ENCODE data around the gene PROK1. TPM values are rescaled to one million over a fixed set of nuclear protein-coding genes. Genes with fewer than 3 reads are reported as not detected.

The PROK1 gene
- total RNA-seq, 1 donor from 2014 or later = not detected

DNA sequence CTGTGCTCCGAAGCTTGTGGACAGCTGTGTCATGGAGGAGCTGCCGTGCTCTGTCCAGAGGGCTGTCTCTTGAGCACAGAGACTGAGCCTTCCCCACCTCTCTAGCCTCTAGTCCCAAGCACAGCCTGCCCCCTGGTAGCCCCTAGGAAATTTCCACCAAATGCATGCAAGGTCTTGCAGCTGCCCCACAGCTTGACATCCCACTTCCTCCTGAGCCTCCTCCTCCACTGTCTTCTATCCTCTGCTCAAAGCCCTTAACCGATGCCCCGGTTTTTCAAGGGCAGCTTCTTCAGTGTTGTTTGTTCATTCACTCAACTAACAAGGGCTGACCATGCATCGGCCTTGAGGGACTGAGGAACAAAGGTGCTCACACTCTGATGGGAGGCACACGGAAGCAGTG is 20.6 kb upstream of the PROK1 start:
- no peak overlapping the region for H3K27ac Mint-ChIP-seq (ENCODE audit: unreplicated experiment)
- no peaks in the 10 kb centered on the region for H3K36me3 Mint-ChIP-seq (ENCODE audit: low read depth, unreplicated experiment)
- no peaks in the 10 kb centered on the region for H3K79me2 ChIP-seq (ENCODE audit: insufficient read depth, low read length)
- no peaks in the 10 kb centered on the region for H3K36me3 ChIP-seq (ENCODE audit: insufficient read depth, low read length)
- no peak overlapping the region for H3K4me2 ChIP-seq (ENCODE audit: low read length)
- peaks cover 6% of the 10 kb centered on the region for H3K4me1 Mint-ChIP-seq (ENCODE audit: low read depth, unreplicated experiment)
- H3K4me3 Mint-ChIP-seq (ENCODE audit: unreplicated experiment) = no peak overlapping the region
- peaks cover 25% of the 10 kb centered on the region for H3K27me3 Mint-ChIP-seq (ENCODE audit: low read depth, unreplicated experiment)
- H4K20me1 ChIP-seq (ENCODE audit: insufficient read depth, low read length) = no peaks in the 10 kb centered on the region
- no peak overlapping the region for H3K9ac ChIP-seq (ENCODE audit: low read length)
- H3K9me3 ChIP-seq (ENCODE audit: insufficient read depth, low read depth, low read length) = no peaks in the 10 kb centered on the region
- TF ChIP-seq EZH2 (IDR thresholded peaks at IDR 0.05; ENCODE audit: insufficient read depth, low read length) = no peak
- TF ChIP-seq, protein P1, sequence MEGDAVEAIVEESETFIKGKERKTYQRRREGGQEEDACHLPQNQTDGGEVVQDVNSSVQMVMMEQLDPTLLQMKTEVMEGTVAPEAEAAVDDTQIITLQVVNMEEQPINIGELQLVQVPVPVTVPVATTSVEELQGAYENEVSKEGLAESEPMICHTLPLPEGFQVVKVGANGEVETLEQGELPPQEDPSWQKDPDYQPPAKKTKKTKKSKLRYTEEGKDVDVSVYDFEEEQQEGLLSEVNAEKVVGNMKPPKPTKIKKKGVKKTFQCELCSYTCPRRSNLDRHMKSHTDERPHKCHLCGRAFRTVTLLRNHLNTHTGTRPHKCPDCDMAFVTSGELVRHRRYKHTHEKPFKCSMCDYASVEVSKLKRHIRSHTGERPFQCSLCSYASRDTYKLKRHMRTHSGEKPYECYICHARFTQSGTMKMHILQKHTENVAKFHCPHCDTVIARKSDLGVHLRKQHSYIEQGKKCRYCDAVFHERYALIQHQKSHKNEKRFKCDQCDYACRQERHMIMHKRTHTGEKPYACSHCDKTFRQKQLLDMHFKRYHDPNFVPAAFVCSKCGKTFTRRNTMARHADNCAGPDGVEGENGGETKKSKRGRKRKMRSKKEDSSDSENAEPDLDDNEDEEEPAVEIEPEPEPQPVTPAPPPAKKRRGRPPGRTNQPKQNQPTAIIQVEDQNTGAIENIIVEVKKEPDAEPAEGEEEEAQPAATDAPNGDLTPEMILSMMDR (IDR thresholded peaks at IDR 0.05; ENCODE audit: insufficient read depth, low read depth, low read length) = no peak
- H3K27me3 ChIP-seq (ENCODE audit: insufficient read depth, low read length) = peaks cover 14% of the 10 kb centered on the region
- no peak overlapping the region for H3K27ac ChIP-seq (ENCODE audit: low read depth, low read length)
- DNase-seq (ENCODE audit: low read depth) (no peak), FAIRE-seq (no peak)
- H2AFZ ChIP-seq (ENCODE audit: low read depth, low read length) = no peak overlapping the region
- H3K4me1 ChIP-seq (ENCODE audit: insufficient read depth, low read length) = no peaks in the 10 kb centered on the region
- no peak overlapping the region for H3K4me3 ChIP-seq (ENCODE audit: insufficient read depth, low read depth, low read length)
- no peaks in the 10 kb centered on the region for H3K9me3 Mint-ChIP-seq (ENCODE audit: unreplicated experiment)

DNA sequence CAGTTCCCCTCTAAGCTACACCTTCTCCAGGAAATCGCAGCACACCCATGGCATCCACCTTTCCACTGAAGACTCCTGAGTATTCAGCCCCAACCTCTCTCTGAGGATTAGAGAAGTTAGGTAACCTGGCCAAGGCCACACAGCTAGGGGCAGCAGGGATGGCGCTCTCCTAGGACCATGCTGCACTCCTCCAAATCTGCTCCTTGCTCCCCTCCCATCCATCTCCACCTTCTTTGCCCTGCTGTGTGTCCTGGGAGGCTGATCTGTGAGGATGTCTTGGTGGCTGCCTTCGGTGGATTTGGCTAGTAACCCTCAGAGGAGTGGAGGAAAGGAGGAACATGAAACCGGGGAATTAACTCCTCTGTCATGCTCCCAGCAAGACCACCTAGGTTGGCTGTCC is 20.0 kb upstream of the PROK1 start:
- no peak for FAIRE-seq
- peaks cover 9% of the 10 kb centered on the region for H3K27me3 ChIP-seq (ENCODE audit: insufficient read depth, low read length)
- Mint-ChIP-seq H3K27ac (ENCODE audit: unreplicated experiment) (no peak overlapping the region), H3K4me1 (ENCODE audit: low read depth, unreplicated experiment) (peaks cover 6% of the 10 kb centered on the region), H3K27me3 (ENCODE audit: low read depth, unreplicated experiment) (peaks cover 25% of the 10 kb centered on the region), H3K9me3 (ENCODE audit: unreplicated experiment) (no peaks in the 10 kb centered on the region), H3K4me3 (ENCODE audit: unreplicated experiment) (no peak overlapping the region), H3K36me3 (ENCODE audit: low read depth, unreplicated experiment) (no peaks in the 10 kb centered on the region)
- H3K4me2 ChIP-seq (ENCODE audit: low read length) = no peak overlapping the region
- H3K4me3 ChIP-seq (ENCODE audit: insufficient read depth, low read depth, low read length) = no peak overlapping the region
- TF ChIP-seq EZH2 (IDR thresholded peaks at IDR 0.05; ENCODE audit: insufficient read depth, low read length) = no peak
- TF ChIP-seq, protein P1 (IDR thresholded peaks at IDR 0.05; ENCODE audit: insufficient read depth, low read depth, low read length) = no peak
- no peak overlapping the region for H3K27ac ChIP-seq (ENCODE audit: low read depth, low read length)
- DNase-seq (ENCODE audit: low read depth) = no peak
- H3K4me1 ChIP-seq (ENCODE audit: insufficient read depth, low read length) = no peaks in the 10 kb centered on the region
- no peaks in the 10 kb centered on the region for H3K36me3 ChIP-seq (ENCODE audit: insufficient read depth, low read length)
- no peak overlapping the region for H3K9ac ChIP-seq (ENCODE audit: low read length)
- H3K9me3 ChIP-seq (ENCODE audit: insufficient read depth, low read depth, low read length) = no peaks in the 10 kb centered on the region
- no peaks in the 10 kb centered on the region for H3K79me2 ChIP-seq (ENCODE audit: insufficient read depth, low read length)
- no peak overlapping the region for H2AFZ ChIP-seq (ENCODE audit: low read depth, low read length)
- no peaks in the 10 kb centered on the region for H4K20me1 ChIP-seq (ENCODE audit: insufficient read depth, low read length)

DNA sequence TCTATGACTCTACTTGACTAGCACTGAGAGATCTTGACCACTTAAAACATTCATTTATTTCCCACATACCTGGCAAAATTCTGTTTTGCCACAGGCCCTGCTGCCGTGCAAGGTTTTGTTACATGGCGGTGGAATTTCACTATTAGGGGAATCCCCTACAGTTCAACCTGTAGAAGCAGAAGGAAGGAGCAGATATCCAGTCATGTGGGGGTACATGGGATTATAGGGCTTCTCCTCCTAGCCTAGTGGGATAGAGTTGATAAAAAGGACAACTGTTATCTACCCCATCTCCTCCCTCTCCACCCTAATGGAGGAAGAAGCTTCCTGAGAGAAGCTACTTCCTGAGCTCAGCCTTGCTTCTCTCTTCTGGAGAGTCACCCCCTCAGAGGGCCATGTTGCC is 17.7 kb upstream of the PROK1 start:
- Histone ChIP-seq H3K4me2 (ENCODE audit: low read length) (no peak overlapping the region), H3K27me3 (ENCODE audit: insufficient read depth, low read length) (peaks cover 6% of the 10 kb centered on the region), H3K4me3 (ENCODE audit: insufficient read depth, low read depth, low read length) (no peak overlapping the region), H3K4me1 (ENCODE audit: insufficient read depth, low read length) (no peaks in the 10 kb centered on the region), H3K79me2 (ENCODE audit: insufficient read depth, low read length) (no peaks in the 10 kb centered on the region), H3K27ac (ENCODE audit: low read depth, low read length) (no peak overlapping the region), H3K36me3 (ENCODE audit: insufficient read depth, low read length) (no peaks in the 10 kb centered on the region), H4K20me1 (ENCODE audit: insufficient read depth, low read length) (no peaks in the 10 kb centered on the region), H3K9me3 (ENCODE audit: insufficient read depth, low read depth, low read length) (no peaks in the 10 kb centered on the region), H2AFZ (ENCODE audit: low read depth, low read length) (no peak overlapping the region), H3K9ac (ENCODE audit: low read length) (no peak overlapping the region)
- no peak overlapping the region for H3K4me3 Mint-ChIP-seq (ENCODE audit: unreplicated experiment)
- H3K36me3 Mint-ChIP-seq (ENCODE audit: low read depth, unreplicated experiment) = no peaks in the 10 kb centered on the region
- DNase-seq (ENCODE audit: low read depth) (no peak), FAIRE-seq (no peak)
- peaks cover 27% of the 10 kb centered on the region for H3K27me3 Mint-ChIP-seq (ENCODE audit: low read depth, unreplicated experiment)
- no peak for TF ChIP-seq EZH2 (IDR thresholded peaks at IDR 0.05; ENCODE audit: insufficient read depth, low read length)
- TF ChIP-seq, protein P1 (IDR thresholded peaks at IDR 0.05; ENCODE audit: insufficient read depth, low read depth, low read length) = no peak
- peaks cover 6% of the 10 kb centered on the region for H3K4me1 Mint-ChIP-seq (ENCODE audit: low read depth, unreplicated experiment)
- no peak overlapping the region for H3K27ac Mint-ChIP-seq (ENCODE audit: unreplicated experiment)
- no peaks in the 10 kb centered on the region for H3K9me3 Mint-ChIP-seq (ENCODE audit: unreplicated experiment)
